Smooth muscle cell (in vitro differentiated cells): ENCODE results near the gene PIP5K1C. TPM values are rescaled to one million over a fixed set of nuclear protein-coding genes. Genes with fewer than 3 reads are reported as not detected.

Source experiments
- DNase-seq: peaks from one replicate; lab custom pipeline; 2025; ENCODE audit not compliant: unreplicated experiment; lab: John Stamatoyannopoulos, UW
- H2AFZ ChIP-seq: fragments of 200-600 bp; sonication (generic); 2 replicates; pipeline ENCODE4 v1.6.0; 2016; ENCODE audit warnings: antibody characterized with exemption, low read depth, mild to moderate bottlenecking
- H3F3A ChIP-seq: fragments of 200-600 bp; sonication (generic); 2 replicates; pipeline ENCODE4 v1.6.0; 2017; ENCODE audit warnings: antibody characterized with exemption, low read depth
- H3K27ac ChIP-seq: fragments of 200-600 bp; sonication (generic); 2 replicates; pipeline ENCODE4 v1.5.1; 2016; ENCODE audit warnings: low read depth, mild to moderate bottlenecking
- H3K27me3 ChIP-seq: fragments of 200-600 bp; sonication (generic); 2 replicates; pipeline ENCODE4 v1.6.1; 2016; ENCODE audit warnings: low read depth, mild to moderate bottlenecking
- H3K36me3 ChIP-seq: fragments of 200-600 bp; sonication (generic); 2 replicates; pipeline ENCODE4 v1.5.1; 2016; ENCODE audit warnings: low read depth
- H3K4me1 ChIP-seq: fragments of 200-600 bp; sonication (generic); 2 replicates; pipeline ENCODE4 v1.5.1; 2016; ENCODE audit warnings: low read depth
- H3K4me2 ChIP-seq: fragments of 200-600 bp; sonication (generic); 2 replicates; pipeline ENCODE4 v1.6.0; 2016; ENCODE audit warnings: mild to moderate bottlenecking
- H3K4me3 ChIP-seq: fragments of 200-600 bp; sonication (generic); 2 replicates; pipeline ENCODE4 v1.5.1; 2016; ENCODE audit warnings: mild to moderate bottlenecking
- H3K79me2 ChIP-seq: fragments of 200-600 bp; sonication (generic); 2 replicates; pipeline ENCODE4 v1.6.0; 2016; ENCODE audit warnings: low read depth, mild to moderate bottlenecking
- H3K9ac ChIP-seq: fragments of 200-600 bp; sonication (generic); 2 replicates; pipeline ENCODE4 v1.6.0; 2016; ENCODE audit warnings: low read depth
- H3K9me3 ChIP-seq: fragments of 200-600 bp; sonication (generic); replicated peaks from 2 replicates; pipeline ENCODE4 v1.5.1; 2016; ENCODE audit warnings: low read depth
- H4K20me1 ChIP-seq: fragments of 200-600 bp; sonication (generic); 2 replicates; pipeline ENCODE4 v1.6.0; 2016; ENCODE audit warnings: low read depth
- WGBS: methylation state at CpG from one replicate; pipeline ENCODE4 v1.1.7; 2016; ENCODE audit warnings: low lambda C conversion rate; 5-methylcytosine and 5-hydroxymethylcytosine counted together
- polyA plus RNA-seq: library from polyadenylated mRNA; unstranded; fragments of >200 nt; fragmentation: Nextera tagmentation; extraction: Ambion mirVana; gene quantifications from 2 replicates; pipeline ENCODE4 v1.2.1, GENCODE V29; 2016
- total RNA-seq: library from RNA; depleted of rRNA; stranded (reverse); fragments of >200 nt; gene quantifications from 2 replicates; pipeline ENCODE4 v1.2.3, GENCODE V29; 2014
- TF ChIP-seq, protein P1 (sequence below): fragments of 200-600 bp; sonication (generic); IDR thresholded peaks from 2 replicates; pipeline ENCODE4 v1.5.1; 2017; ENCODE audit warnings: borderline replicate concordance, mild to moderate bottlenecking, antibody characterized with exemption; ENCODE audit not compliant: insufficient read depth, poor library complexity, severe bottlenecking

The PIP5K1C gene
- total and polyA plus RNA-seq, 2 experiments from 2014 or later = 13.2 to 27.2 TPM

GRCh38 chr19:3694361-3695123, 5.7 kb downstream of the PIP5K1C start:
- H3F3A ChIP-seq = no peaks in the 10 kb centered on the region
- TF ChIP-seq, protein P1, sequence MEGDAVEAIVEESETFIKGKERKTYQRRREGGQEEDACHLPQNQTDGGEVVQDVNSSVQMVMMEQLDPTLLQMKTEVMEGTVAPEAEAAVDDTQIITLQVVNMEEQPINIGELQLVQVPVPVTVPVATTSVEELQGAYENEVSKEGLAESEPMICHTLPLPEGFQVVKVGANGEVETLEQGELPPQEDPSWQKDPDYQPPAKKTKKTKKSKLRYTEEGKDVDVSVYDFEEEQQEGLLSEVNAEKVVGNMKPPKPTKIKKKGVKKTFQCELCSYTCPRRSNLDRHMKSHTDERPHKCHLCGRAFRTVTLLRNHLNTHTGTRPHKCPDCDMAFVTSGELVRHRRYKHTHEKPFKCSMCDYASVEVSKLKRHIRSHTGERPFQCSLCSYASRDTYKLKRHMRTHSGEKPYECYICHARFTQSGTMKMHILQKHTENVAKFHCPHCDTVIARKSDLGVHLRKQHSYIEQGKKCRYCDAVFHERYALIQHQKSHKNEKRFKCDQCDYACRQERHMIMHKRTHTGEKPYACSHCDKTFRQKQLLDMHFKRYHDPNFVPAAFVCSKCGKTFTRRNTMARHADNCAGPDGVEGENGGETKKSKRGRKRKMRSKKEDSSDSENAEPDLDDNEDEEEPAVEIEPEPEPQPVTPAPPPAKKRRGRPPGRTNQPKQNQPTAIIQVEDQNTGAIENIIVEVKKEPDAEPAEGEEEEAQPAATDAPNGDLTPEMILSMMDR = no peak
- peaks cover 98% of the 10 kb centered on the region for H4K20me1 ChIP-seq
- H3K9ac ChIP-seq = no peak overlapping the region
- H3K27me3 ChIP-seq = no peaks in the 10 kb centered on the region
- DNase-seq = no peak
- no peak overlapping the region for H3K4me3 ChIP-seq
- WGBS = 96% methylated on average over 42 of the region's 42 CpGs
- no peak overlapping the region for H3K4me2 ChIP-seq
- H3K9me3 ChIP-seq = no peaks in the 10 kb centered on the region
- H2AFZ ChIP-seq = no peak overlapping the region
- no peak overlapping the region for H3K27ac ChIP-seq
- peaks cover 95% of the 10 kb centered on the region for H3K79me2 ChIP-seq
- H3K36me3 ChIP-seq = no peaks in the 10 kb centered on the region
- no peaks in the 10 kb centered on the region for H3K4me1 ChIP-seq

DNA sequence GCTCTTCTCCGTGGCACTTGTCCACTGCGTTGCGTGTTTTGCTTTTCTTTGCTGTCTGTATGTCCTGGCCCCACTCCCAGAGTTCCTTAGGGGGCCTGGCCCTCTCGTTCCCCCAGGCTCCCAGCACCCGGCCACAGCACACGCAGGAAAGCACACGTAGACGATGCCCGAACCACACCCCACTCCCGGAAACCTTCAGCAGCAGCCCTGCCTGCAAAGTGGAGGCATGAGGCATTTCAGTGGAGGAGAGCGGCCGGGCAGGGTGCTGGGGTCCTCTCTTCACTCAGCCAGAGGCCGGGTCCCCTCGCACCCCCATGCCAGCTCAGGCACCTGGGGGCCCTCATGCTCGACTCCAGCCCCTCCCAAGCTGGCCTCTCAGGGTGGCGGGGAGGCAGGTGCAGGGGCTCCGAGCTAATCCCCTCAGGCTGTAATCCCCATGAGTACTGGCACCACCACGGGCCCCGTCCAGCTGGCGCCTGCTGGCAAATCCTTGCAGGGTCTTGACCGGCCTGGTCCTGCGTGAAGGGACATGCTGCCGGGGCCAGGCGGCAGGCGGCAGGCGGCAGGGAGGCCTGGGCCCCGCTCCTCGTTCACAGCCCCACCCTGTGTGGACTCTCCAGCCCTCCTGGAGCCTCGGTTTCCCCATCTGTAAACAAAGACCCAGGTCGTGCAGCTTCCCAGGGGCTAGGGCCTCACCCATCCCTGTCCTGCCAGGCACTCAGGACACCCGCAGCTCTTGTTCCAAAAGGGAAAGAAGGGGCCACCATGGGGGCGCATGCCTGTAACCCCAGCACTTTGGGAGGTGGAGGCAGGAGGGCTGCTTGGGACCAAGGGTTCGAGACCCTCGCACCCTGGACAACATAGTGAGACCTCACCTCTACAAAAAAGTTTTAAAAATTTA, 7.0 kb downstream of the PIP5K1C start:
- TF ChIP-seq, protein P1 = no peak
- no peak for DNase-seq
- Histone ChIP-seq H2AFZ (no peak overlapping the region), H3K4me2 (no peak overlapping the region), H3K36me3 (no peaks in the 10 kb centered on the region), H3K27ac (no peak overlapping the region), H3F3A (no peaks in the 10 kb centered on the region), H3K9ac (no peak overlapping the region), H3K9me3 (no peaks in the 10 kb centered on the region), H3K27me3 (no peaks in the 10 kb centered on the region), H3K4me1 (peaks cover under 1% of the 10 kb centered on the region), H3K4me3 (no peak overlapping the region), H3K79me2 (peaks cover 95% of the 10 kb centered on the region), H4K20me1 (peaks cover 99% of the 10 kb centered on the region)
- WGBS = 95% methylated on average over 34 of the region's 34 CpGs

- Histone ChIP-seq H3K9ac (no peak overlapping the region), H2AFZ (no peak overlapping the region), H4K20me1 (peaks cover 99% of the 10 kb centered on the region), H3K79me2 (peaks cover 95% of the 10 kb centered on the region), H3K4me1 (peaks cover 10% of the 10 kb centered on the region), H3K9me3 (no peaks in the 10 kb centered on the region), H3K4me3 (no peak overlapping the region), H3K4me2 (no peak overlapping the region), H3K27me3 (no peaks in the 10 kb centered on the region), H3K36me3 (no peaks in the 10 kb centered on the region), H3F3A (no peaks in the 10 kb centered on the region), H3K27ac (no peak overlapping the region)
- 97% methylated on average over 20 of the region's 25 CpGs for WGBS
- TF ChIP-seq, protein P1 = peak; percentile 46
- DNase-seq = no peak
These were observed 7.9 kb downstream of the PIP5K1C start for GRCh38 chr19:3692141-3693024.
